Neural progenitor cell (in vitro differentiated cells): ENCODE results near the gene VEZF1. TPM values are rescaled to one million over a fixed set of nuclear protein-coding genes. Genes with fewer than 3 reads are reported as not detected.

Experiments used
- DNase-seq: peaks from one replicate; pipeline ENCODE4 v3.0.0-alpha.2; 2016; ENCODE audit warnings: low spot score
- H2AFZ ChIP-seq: fragments of 200-600 bp; sonication (generic); replicated peaks from 2 replicates; pipeline ENCODE4 v1.6.1; 2016; ENCODE audit warnings: antibody characterized with exemption
- H3F3A ChIP-seq: fragments of 200-600 bp; sonication (generic); 2 replicates; pipeline ENCODE4 v1.6.1; 2016; ENCODE audit warnings: antibody characterized with exemption, low read depth
- H3K27ac ChIP-seq: fragments of 200-600 bp; sonication (generic); 2 replicates; pipeline ENCODE4 v1.5.1; 2016; ENCODE audit warnings: mild to moderate bottlenecking
- H3K27me3 ChIP-seq: fragments of 200-600 bp; sonication (generic); 2 replicates; pipeline ENCODE4 v1.6.1; 2016; ENCODE audit warnings: mild to moderate bottlenecking, moderate library complexity
- H3K36me3 ChIP-seq: fragments of 200-600 bp; sonication (generic); 2 replicates; pipeline ENCODE4 v1.5.1; 2016
- H3K4me1 ChIP-seq: fragments of 200-600 bp; sonication (generic); 2 replicates; pipeline ENCODE4 v1.6.1; 2016; ENCODE audit warnings: mixed run types
- H3K4me2 ChIP-seq: fragments of 200-600 bp; sonication (generic); 2 replicates; pipeline ENCODE4 v1.6.1; 2016
- H3K4me3 ChIP-seq: fragments of 200-600 bp; sonication (generic); 2 replicates; pipeline ENCODE4 v1.5.1; 2016
- H3K79me2 ChIP-seq: fragments of 200-600 bp; sonication (generic); 2 replicates; pipeline ENCODE4 v1.6.1; 2016; ENCODE audit warnings: low read depth
- H3K9ac ChIP-seq: fragments of 200-600 bp; sonication (generic); 2 replicates; pipeline ENCODE4 v1.6.1; 2016
- H3K9me3 ChIP-seq: fragments of 200-600 bp; sonication (generic); 2 replicates; pipeline ENCODE4 v1.5.1; 2016; ENCODE audit warnings: low read depth
- H4K20me1 ChIP-seq: fragments of 200-600 bp; sonication (generic); 2 replicates; pipeline ENCODE4 v1.6.1; 2016; ENCODE audit warnings: low read depth
- H3K27ac Mint-ChIP-seq: 3 replicates; pipeline ENCODE4 v1.8.0; 2021; ENCODE audit warnings: mixed read lengths
- H3K27me3 Mint-ChIP-seq: 2 replicates; pipeline ENCODE4 v1.8.0; 2022; ENCODE audit warnings: low read depth, mild to moderate bottlenecking, inconsistent platforms, moderate library complexity, mixed read lengths; ENCODE audit not compliant: insufficient read depth
- H3K36me3 Mint-ChIP-seq: 3 replicates; pipeline ENCODE4 v1.8.0; 2021; ENCODE audit warnings: mixed read lengths
- H3K4me1 Mint-ChIP-seq: 3 replicates; pipeline ENCODE4 v1.8.0; 2021; ENCODE audit warnings: mixed read lengths
- H3K4me3 Mint-ChIP-seq: 3 replicates; pipeline ENCODE4 v1.8.0; 2021; ENCODE audit warnings: mild to moderate bottlenecking, moderate library complexity, mixed read lengths
- H3K9me3 Mint-ChIP-seq: 3 replicates; pipeline ENCODE4 v1.8.0; 2020; ENCODE audit warnings: mixed read lengths
- CTCF ChIP-seq: fragments of 200-600 bp; sonication (generic); IDR thresholded peaks from 2 replicates; pipeline ENCODE4 v1.5.1; 2017; ENCODE audit warnings: antibody characterized with exemption, mild to moderate bottlenecking
- EZH2 ChIP-seq: fragments of 200-600 bp; sonication (generic); IDR thresholded peaks from 2 replicates; pipeline ENCODE4 v1.6.1; 2017; ENCODE audit warnings: antibody characterized with exemption, mild to moderate bottlenecking, moderate library complexity
- EZH2phosphoT487 ChIP-seq: fragments of 200-600 bp; sonication (generic); IDR thresholded peaks from 2 replicates; pipeline ENCODE4 v1.6.1; 2017; ENCODE audit warnings: antibody characterized with exemption
- total RNA-seq: library from RNA; depleted of rRNA; stranded (reverse); fragments of >200 nt; gene quantifications from 2 replicates; pipeline ENCODE4 v1.2.3, GENCODE V29; 2015; ENCODE audit warnings: low replicate concordance

Gene VEZF1
- total RNA-seq, 1 donor from 2014 or later: 90.4 TPM

GRCh38 chr17:57997085-57997809, 9.2 kb upstream of the VEZF1 start:
- Mint-ChIP-seq H3K27ac (no peak overlapping the region), H3K36me3 (peaks cover 7% of the 10 kb centered on the region), H3K27me3 (no peaks in the 10 kb centered on the region), H3K4me3 (no peak overlapping the region), H3K9me3 (no peaks in the 10 kb centered on the region), H3K4me1 (peaks cover 51% of the 10 kb centered on the region)
- Histone ChIP-seq H4K20me1 (peaks cover 79% of the 10 kb centered on the region), H3K27me3 (no peaks in the 10 kb centered on the region), H3K36me3 (peaks cover 4% of the 10 kb centered on the region), H3K79me2 (peaks cover 27% of the 10 kb centered on the region), H3K4me1 (peaks cover 31% of the 10 kb centered on the region), H3K4me3 (no peak overlapping the region), H3K9me3 (no peaks in the 10 kb centered on the region), H2AFZ (no peak overlapping the region), H3F3A (peaks cover 96% of the 10 kb centered on the region), H3K4me2 (no peak overlapping the region), H3K9ac (no peak overlapping the region), H3K27ac (no peak overlapping the region)
- no peak for DNase-seq
- TF ChIP-seq EZH2: no peak
- no peak for TF ChIP-seq EZH2phosphoT487
- TF ChIP-seq CTCF: no peak

GRCh38 chr17:57995076-57995956, 7.3 kb upstream of the VEZF1 start:
- H3K4me3 ChIP-seq: no peak overlapping the region
- Mint-ChIP-seq H3K9me3 (no peaks in the 10 kb centered on the region), H3K4me3 (peak overlapping the region; percentile 34), H3K36me3 (peaks cover 7% of the 10 kb centered on the region), H3K4me1 (peaks cover 64% of the 10 kb centered on the region), H3K27me3 (no peaks in the 10 kb centered on the region), H3K27ac (peak overlapping the region; percentile 68)
- H3K79me2 ChIP-seq: peaks cover 10% of the 10 kb centered on the region
- H3K36me3 ChIP-seq: peaks cover 4% of the 10 kb centered on the region
- peaks cover 95% of the 10 kb centered on the region for H3F3A ChIP-seq
- DNase-seq: peak; percentile 82
- H3K9ac ChIP-seq: no peak overlapping the region
- H4K20me1 ChIP-seq: peaks cover 61% of the 10 kb centered on the region
- peaks cover 39% of the 10 kb centered on the region for H3K4me1 ChIP-seq
- no peak overlapping the region for H2AFZ ChIP-seq
- no peaks in the 10 kb centered on the region for H3K9me3 ChIP-seq
- no peaks in the 10 kb centered on the region for H3K27me3 ChIP-seq
- H3K4me2 ChIP-seq: no peak overlapping the region
- TF ChIP-seq CTCF (peak; percentile 66), EZH2 (no peak)
- H3K27ac ChIP-seq: peak overlapping the region; percentile 27

GRCh38 chr17:57994436-57994835, 6.4 kb upstream of the VEZF1 start:
- peak overlapping the region; percentile 7 for H3K27ac Mint-ChIP-seq
- no peak overlapping the region for H3K4me3 Mint-ChIP-seq
- no peaks in the 10 kb centered on the region for H3K27me3 Mint-ChIP-seq
- H3K9me3 Mint-ChIP-seq: no peaks in the 10 kb centered on the region
- H3K79me2 ChIP-seq: peaks cover 10% of the 10 kb centered on the region
- H3K4me2 ChIP-seq: peak overlapping the region; percentile 8
- peaks cover 95% of the 10 kb centered on the region for H3F3A ChIP-seq
- H2AFZ ChIP-seq: no peak overlapping the region
- H3K9me3 ChIP-seq: no peaks in the 10 kb centered on the region
- peaks cover 48% of the 10 kb centered on the region for H3K4me1 ChIP-seq
- H3K9ac ChIP-seq: no peak overlapping the region
- DNase-seq: no peak
- peak overlapping the region; percentile 27 for H3K27ac ChIP-seq
- H3K27me3 ChIP-seq: no peaks in the 10 kb centered on the region
- peaks cover 66% of the 10 kb centered on the region for H3K4me1 Mint-ChIP-seq
- H4K20me1 ChIP-seq: peaks cover 54% of the 10 kb centered on the region
- H3K36me3 ChIP-seq: peaks cover 4% of the 10 kb centered on the region
- peaks cover 7% of the 10 kb centered on the region for H3K36me3 Mint-ChIP-seq
- TF ChIP-seq EZH2phosphoT487 (no peak), EZH2 (no peak), CTCF (no peak)
- H3K4me3 ChIP-seq: no peak overlapping the region
